ENCODE data around the gene LSM5.

The LSM5 gene

DNA sequence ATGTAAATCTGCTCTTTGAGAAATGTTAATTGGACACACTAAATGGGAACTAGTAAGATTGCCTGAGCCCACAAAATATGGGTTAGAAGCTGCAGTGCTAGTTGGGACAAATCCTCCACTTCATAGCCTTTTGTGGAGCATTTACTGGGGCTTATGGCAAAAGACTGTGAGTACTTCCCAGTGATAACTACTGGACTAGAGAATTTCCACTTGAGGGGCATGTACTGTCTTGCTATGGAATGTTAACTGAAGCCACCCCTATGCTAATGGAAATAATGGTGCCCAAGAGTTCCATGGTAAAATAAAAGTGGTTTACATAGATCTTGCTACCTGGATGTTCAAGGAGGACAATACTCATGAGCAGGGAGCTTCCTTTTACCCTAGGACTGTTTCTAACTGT lies 34.5 kb upstream of the LSM5 start:
- TF ChIP-seq, protein P1, sequence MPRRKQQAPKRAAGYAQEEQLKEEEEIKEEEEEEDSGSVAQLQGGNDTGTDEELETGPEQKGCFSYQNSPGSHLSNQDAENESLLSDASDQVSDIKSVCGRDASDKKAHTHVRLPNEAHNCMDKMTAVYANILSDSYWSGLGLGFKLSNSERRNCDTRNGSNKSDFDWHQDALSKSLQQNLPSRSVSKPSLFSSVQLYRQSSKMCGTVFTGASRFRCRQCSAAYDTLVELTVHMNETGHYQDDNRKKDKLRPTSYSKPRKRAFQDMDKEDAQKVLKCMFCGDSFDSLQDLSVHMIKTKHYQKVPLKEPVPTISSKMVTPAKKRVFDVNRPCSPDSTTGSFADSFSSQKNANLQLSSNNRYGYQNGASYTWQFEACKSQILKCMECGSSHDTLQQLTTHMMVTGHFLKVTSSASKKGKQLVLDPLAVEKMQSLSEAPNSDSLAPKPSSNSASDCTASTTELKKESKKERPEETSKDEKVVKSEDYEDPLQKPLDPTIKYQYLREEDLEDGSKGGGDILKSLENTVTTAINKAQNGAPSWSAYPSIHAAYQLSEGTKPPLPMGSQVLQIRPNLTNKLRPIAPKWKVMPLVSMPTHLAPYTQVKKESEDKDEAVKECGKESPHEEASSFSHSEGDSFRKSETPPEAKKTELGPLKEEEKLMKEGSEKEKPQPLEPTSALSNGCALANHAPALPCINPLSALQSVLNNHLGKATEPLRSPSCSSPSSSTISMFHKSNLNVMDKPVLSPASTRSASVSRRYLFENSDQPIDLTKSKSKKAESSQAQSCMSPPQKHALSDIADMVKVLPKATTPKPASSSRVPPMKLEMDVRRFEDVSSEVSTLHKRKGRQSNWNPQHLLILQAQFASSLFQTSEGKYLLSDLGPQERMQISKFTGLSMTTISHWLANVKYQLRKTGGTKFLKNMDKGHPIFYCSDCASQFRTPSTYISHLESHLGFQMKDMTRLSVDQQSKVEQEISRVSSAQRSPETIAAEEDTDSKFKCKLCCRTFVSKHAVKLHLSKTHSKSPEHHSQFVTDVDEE (CRISPR knock-in tag; IDR thresholded peaks at IDR 0.05) = no peak
- no peak for TF ChIP-seq PPARA (CRISPR knock-in tag; IDR thresholded peaks at IDR 0.05; ENCODE audit: borderline replicate concordance)
- no peak for TF ChIP-seq ESRRG (CRISPR knock-in tag; IDR thresholded peaks at IDR 0.05)
- TF ChIP-seq, protein P2, sequence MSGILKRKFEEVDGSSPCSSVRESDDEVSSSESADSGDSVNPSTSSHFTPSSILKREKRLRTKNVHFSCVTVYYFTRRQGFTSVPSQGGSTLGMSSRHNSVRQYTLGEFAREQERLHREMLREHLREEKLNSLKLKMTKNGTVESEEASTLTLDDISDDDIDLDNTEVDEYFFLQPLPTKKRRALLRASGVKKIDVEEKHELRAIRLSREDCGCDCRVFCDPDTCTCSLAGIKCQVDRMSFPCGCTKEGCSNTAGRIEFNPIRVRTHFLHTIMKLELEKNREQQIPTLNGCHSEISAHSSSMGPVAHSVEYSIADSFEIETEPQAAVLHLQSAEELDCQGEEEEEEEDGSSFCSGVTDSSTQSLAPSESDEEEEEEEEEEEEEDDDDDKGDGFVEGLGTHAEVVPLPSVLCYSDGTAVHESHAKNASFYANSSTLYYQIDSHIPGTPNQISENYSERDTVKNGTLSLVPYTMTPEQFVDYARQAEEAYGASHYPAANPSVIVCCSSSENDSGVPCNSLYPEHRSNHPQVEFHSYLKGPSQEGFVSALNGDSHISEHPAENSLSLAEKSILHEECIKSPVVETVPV (CRISPR knock-in tag; IDR thresholded peaks at IDR 0.05) = no peak
- TF ChIP-seq ZNF565 (CRISPR knock-in tag; conservative IDR thresholded peaks at IDR 0.05; ENCODE audit: low read depth) = no peak
- TF ChIP-seq ISL1 (CRISPR knock-in tag; IDR thresholded peaks at IDR 0.05) = no peak
- no peak for TF ChIP-seq CSDC2 (CRISPR knock-in tag; IDR thresholded peaks at IDR 0.05)
- ATAC-seq = no peak

DNA sequence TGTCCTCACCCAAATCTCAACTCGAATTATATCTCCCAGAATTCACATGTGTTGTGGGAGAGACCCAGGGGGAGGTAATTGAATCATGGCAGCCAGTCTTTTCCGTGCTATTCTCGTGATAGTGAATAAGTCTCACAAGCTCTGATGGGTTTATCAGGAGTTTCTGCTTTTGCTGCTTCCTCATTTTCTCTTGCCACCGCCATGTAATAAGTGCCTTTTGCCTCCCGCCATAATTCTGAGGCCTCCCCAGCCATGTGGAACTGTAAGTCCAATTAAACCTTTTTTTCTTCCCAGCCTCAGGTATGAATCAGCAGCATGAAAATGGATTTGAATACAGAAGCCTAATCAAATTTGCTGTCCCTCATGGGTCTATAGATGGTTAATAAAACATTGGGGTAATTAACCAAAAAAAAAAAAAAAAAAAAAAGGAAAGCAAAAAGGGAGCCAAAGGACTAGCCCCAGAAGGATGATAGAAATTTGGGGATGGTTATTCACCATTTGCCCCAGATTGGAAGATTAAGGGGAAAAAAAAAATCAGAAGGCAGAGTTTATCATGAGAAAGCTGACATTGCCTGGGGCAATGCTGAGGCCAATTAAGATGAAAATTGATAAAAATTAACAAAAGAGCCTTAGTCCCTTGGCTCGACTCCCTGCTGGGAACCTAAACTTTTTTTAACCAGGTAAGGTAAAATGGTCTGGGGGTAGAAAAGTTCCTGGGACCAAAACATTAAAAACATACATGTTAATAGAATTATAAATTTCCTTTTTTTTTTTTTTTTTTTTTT lies 32.8 kb upstream of the LSM5 start:
- TF ChIP-seq TOX (CRISPR knock-in tag; IDR thresholded peaks at IDR 0.05; ENCODE audit: borderline replicate concordance) = no peak
- TF ChIP-seq, protein P3, sequence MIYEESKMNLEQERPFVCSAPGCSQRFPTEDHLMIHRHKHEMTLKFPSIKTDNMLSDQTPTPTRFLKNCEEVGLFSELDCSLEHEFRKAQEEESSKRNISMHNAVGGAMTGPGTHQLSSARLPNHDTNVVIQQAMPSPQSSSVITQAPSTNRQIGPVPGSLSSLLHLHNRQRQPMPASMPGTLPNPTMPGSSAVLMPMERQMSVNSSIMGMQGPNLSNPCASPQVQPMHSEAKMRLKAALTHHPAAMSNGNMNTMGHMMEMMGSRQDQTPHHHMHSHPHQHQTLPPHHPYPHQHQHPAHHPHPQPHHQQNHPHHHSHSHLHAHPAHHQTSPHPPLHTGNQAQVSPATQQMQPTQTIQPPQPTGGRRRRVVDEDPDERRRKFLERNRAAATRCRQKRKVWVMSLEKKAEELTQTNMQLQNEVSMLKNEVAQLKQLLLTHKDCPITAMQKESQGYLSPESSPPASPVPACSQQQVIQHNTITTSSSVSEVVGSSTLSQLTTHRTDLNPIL (CRISPR knock-in tag; IDR thresholded peaks at IDR 0.05; ENCODE audit: low read depth) = no peak
- TF ChIP-seq ZFP30 (CRISPR knock-in tag; IDR thresholded peaks at IDR 0.05) = no peak
- no peak for TF ChIP-seq ZFP3 (CRISPR knock-in tag; IDR thresholded peaks at IDR 0.05)
- TF ChIP-seq ZNF70 (CRISPR knock-in tag; IDR thresholded peaks at IDR 0.05) = no peak
- TF ChIP-seq BACH2 (CRISPR knock-in tag; IDR thresholded peaks at IDR 0.05; ENCODE audit: borderline replicate concordance) = no peak
- no peak for TF ChIP-seq GLIS3 (CRISPR knock-in tag; IDR thresholded peaks at IDR 0.05)
- TF ChIP-seq, protein P4, sequence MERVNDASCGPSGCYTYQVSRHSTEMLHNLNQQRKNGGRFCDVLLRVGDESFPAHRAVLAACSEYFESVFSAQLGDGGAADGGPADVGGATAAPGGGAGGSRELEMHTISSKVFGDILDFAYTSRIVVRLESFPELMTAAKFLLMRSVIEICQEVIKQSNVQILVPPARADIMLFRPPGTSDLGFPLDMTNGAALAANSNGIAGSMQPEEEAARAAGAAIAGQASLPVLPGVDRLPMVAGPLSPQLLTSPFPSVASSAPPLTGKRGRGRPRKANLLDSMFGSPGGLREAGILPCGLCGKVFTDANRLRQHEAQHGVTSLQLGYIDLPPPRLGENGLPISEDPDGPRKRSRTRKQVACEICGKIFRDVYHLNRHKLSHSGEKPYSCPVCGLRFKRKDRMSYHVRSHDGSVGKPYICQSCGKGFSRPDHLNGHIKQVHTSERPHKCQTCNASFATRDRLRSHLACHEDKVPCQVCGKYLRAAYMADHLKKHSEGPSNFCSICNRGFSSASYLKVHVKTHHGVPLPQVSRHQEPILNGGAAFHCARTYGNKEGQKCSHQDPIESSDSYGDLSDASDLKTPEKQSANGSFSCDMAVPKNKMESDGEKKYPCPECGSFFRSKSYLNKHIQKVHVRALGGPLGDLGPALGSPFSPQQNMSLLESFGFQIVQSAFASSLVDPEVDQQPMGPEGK (CRISPR knock-in tag; IDR thresholded peaks at IDR 0.05; ENCODE audit: borderline replicate concordance) = no peak
- no peak for ATAC-seq

DNA sequence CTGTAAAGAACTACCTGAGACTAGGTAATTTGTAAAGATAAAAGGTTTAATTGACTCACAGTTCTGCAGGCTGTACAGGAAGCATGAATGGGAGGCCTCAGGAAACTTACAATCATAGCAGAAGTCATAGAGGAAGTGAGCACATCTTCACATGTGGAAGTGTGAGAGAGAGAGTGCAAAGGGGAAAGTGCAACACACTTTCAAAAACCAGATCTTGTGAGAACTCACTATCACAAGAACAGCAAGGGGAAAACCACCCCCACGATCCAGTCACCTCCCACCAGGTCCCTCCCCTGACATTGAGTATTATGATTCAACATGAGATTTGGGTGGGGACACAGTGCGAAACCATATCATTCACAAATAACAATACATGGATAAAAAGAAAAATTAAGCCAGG lies 29.6 kb upstream of the LSM5 start:
- no peak for TF ChIP-seq GLIS3 (CRISPR knock-in tag; IDR thresholded peaks at IDR 0.05)

DNA sequence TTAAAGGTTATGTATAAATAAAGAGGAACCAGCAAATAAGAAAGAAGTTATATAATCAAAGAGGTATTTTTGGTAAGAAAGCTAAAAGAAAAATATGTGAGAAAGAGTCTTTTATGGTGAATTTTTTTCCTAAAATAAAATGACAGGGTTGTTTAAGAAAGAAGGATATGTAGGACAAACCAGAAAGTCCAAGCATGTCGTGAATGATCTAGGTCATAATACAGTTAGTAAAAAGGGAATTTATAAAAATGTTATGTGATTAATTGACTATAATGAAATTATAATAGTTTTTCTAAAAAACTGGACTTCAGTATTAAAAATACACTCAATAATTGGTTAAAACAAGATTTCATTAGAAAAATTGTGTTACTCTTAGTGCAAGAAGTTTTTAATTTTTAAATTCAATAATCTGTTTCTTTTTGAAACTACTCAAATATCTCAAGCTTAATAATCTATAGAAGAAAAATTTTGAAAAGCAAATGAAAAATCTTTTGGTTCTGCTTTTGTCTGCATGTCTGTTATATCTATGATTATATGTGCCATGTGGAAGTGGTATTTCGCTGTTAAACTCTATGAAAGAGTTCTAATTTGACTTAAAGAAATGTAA lies 28.5 kb upstream of the LSM5 start:
- no peak for TF ChIP-seq OSR1 (CRISPR knock-in tag; IDR thresholded peaks at IDR 0.05)
- TF ChIP-seq, protein P5, sequence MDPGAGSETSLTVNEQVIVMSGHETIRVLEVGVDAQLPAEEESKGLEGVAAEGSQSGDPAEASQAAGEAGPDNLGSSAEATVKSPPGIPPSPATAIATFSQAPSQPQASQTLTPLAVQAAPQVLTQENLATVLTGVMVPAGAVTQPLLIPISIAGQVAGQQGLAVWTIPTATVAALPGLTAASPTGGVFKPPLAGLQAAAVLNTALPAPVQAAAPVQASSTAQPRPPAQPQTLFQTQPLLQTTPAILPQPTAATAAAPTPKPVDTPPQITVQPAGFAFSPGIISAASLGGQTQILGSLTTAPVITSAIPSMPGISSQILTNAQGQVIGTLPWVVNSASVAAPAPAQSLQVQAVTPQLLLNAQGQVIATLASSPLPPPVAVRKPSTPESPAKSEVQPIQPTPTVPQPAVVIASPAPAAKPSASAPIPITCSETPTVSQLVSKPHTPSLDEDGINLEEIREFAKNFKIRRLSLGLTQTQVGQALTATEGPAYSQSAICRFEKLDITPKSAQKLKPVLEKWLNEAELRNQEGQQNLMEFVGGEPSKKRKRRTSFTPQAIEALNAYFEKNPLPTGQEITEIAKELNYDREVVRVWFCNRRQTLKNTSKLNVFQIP (CRISPR knock-in tag; IDR thresholded peaks at IDR 0.05; ENCODE audit: borderline replicate concordance, low read depth) = no peak
- TF ChIP-seq, protein P2 (CRISPR knock-in tag; IDR thresholded peaks at IDR 0.05) = no peak
- no peak for ATAC-seq

More for the DNA sequence above, 29.6 kb upstream of the LSM5 start:
- ATAC-seq = no peak
